Cortex of kidney (tissue), 1 donor: ENCODE data around the gene PTOV1.

Experiments
- DNase-seq: peaks from one replicate; lab custom pipeline; 2025; lab: John Stamatoyannopoulos, UW

PTOV1 gene

GRCh38 chr19:49888510-49888824 is 37.5 kb downstream of the PTOV1 start:
- no peak for DNase-seq

DNA sequence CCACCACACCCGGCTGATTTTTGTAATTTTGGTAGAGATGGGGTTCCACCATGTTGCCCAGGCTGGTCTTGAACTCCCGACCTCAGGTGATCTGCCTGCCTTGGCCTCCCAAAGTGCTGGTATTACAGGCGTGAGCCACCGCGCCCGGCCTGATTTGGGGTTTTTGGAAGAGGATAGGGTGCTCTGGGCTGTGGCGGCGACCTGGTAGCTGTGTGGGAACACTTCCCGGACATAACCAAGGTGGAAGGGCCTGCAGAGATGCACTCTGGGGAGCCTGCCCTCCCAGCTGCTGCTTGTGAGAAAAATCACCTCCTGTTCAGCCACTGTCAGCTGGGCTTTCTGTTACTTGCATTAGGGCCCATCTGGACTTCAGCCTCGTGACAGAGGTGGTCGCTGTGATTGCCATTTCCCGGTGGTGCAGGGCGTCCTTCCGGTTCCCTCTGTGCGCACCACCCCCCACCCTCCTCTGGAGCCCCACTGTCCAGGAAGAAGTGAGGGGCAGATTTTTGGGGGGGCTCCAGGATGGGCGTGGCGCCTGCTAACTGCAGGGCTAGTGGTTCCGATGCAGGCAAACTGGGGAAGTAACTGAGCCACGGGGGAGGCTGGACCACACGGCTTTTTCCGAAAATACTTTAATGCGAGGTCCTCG is 38.2 kb downstream of the PTOV1 start:
- DNase-seq: no peak

DNA sequence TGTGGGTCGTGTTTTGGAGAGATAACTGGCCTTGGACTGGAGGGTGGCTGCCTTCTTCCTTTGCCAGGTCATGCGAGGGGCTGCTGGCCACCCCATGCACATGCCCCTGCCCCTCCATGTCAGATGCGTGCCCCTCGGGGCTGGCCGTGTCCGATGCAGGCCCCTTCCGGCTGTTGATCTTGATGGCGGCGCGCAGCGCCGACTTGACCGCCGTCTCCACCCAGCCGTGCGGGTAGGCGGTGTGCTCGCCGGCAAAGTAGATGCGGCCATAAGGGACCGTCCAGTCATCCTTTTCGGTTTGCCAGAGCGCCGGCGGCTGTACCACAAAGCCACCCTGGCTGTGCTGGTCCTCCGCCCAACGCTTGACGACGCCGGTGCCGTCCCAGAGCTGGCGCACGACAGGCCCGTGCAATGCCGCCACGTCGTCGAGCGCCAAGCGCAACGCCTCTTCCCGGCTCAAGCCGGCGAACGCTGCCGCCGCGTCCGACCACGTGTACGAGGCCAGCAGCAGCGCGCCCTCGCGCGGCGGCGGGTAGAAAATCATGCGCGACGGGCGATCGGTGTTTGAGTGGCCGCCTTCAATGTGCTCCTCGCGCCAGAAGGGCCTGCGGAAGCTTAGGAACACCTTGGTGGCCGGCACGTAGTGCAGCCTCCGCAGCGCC is 38.9 kb downstream of the PTOV1 start:
- DNase-seq: no peak

GRCh38 chr19:49890349-49891311 is 39.7 kb downstream of the PTOV1 start:
- no peak for DNase-seq

DNA sequence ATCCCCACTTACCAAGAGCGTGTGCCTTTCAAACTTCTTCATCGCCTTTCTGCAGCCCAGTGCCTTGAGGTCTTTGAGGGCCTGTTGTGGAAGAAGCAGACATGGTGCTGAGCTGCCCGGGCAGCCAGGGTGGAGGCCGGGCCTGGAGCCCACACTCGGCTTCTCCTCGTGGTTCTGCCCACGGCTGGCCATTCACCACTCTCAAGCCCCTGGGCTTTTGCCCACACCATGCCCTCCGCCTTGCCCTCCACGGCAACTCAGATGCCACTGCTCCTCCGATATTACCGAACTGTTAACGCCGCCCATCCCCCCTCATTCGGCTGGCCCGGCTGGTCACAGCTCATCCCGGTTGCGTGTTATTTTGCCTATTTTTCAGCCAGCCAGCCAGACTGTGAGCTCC is 40.4 kb downstream of the PTOV1 start:
- DNase-seq: no peak

- no peak for DNase-seq
Observed at GRCh38 chr19:49892716-49893115, 41.8 kb downstream of the PTOV1 start.

- DNase-seq: no peak
Observed at GRCh38 chr19:49894011-49894664, 43.2 kb downstream of the PTOV1 start.

DNA sequence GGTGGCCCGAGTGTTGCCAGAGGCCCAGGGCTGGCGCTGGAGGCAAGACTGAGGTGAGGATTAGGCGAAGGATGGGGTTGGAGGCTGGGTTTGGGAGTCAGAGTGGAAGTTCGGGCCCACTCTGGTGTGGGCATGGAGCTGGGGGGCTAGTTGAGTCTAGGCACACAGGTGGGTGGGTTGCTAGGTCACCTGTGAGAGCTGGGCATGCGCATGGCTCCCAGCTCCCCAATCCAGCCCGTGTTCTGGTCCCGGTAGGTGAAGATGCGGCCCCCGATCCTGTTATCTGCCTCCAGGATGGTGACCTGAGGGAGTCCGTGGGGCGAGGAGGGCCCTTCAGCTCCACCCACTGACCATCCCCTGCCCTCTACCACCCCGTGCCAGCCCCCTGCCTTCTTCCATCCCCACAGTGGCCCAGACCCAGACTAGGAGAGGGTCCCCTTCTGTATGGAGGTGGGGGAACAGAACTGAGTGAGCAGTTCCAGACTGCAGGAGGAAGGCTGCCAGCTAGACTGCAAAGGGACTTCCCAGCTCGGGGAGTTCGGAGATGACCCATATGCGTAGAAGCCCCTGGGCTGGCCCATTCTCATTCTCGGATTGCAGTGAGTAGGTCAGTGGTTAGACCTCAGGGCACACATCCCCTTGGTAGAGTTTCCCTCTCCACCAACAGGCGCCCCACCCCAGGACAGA is 44.1 kb downstream of the PTOV1 start:
- DNase-seq: no peak

GRCh38 chr19:49895566-49896297 is 44.8 kb downstream of the PTOV1 start:
- no peak for DNase-seq

GRCh38 chr19:49896863-49897621 is 46.1 kb downstream of the PTOV1 start, which contains the start of gene IL4I1:
Gene IL4I1 (minus strand): TSS chr19:49896887. CDS start chr19:49896160, 727 bp downstream.
- DNase-seq: no peak

- no peak for DNase-seq
Observed at GRCh38 chr19:49904136-49904535, 53.2 kb downstream of the PTOV1 start.

- DNase-seq: no peak
Observed at GRCh38 chr19:49906879-49907564, 56.1 kb downstream of the PTOV1 start.

DNA sequence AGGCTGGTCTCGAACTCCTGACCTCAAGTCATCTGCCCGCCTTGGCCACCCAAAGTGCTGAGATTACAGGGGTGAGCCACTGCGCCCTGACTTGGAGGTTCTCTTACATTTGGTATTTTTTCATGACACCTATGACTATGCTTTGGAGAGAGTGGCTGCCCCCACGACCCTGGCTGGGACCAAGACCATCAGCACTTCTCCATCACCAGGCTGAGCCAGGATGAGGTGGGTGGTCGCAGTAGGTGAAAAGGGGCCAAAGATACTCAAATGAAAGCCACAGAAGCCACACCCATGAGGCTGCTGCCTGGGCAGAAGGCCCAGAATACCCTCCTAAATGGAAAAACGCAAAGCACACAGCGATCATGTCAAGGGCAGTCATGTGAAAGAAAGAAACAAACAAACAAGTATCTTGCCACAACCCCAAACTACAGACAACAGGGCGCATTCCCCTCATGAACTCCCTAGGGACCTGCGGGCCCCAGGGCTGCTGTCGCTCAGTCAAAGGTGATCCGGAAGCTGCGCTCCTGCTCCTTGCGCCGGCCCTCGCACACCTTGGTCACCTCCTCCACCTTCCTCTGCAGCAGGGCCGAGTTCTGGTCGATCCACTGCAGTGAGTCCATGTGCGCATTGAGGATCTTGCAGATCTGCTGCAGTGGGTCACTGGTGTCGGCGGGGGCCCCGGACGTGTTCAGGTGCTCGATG is 56.9 kb downstream of the PTOV1 start:
- DNase-seq: no peak

DNA sequence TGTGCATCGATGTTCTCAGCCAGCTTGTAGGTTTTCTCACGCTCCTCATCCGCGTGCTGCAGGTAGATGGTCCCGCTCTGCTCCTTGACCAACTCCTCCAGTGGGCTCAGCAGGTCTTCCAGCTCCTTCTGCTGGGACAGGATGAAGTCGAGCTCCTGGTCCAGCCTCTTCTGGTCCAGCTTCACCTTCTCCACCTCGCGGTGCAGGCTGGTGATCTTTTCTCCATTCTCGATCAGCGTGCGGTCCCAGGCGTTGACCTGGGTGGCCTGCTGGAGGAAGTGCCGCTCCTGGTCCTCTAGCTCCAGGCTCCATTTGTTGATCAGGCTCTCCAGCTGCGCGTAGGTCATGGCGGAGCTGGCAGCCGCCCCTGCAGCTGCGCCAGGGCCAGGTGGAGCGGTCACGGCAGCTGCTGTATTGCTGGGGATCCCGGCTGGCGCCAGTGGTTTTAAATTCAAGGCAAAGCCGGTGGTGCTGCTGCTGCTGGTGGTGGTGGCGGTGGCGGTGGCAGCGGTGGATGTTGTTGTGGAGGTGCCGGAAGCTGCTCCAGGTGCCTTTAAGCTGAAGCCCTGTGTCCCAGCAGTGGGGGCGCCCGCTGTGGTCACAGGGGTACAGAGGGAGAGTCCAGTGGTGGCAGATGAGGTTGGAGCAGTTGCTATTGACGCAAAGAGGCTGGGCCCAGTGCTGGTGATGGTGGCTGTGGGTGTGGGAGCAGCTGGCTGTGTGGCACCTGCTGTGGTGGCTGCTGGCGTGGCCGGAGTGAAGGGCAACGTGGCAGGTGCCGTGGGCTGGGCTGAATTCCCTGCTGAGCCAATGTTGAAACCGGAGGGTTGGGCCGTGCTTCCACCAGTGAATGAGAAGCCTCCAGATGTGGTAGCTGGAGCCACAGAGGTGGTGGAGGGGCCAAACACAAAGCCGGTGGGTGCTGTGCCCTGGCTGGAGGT is 57.8 kb downstream of the PTOV1 start:
- no peak for DNase-seq

DNA sequence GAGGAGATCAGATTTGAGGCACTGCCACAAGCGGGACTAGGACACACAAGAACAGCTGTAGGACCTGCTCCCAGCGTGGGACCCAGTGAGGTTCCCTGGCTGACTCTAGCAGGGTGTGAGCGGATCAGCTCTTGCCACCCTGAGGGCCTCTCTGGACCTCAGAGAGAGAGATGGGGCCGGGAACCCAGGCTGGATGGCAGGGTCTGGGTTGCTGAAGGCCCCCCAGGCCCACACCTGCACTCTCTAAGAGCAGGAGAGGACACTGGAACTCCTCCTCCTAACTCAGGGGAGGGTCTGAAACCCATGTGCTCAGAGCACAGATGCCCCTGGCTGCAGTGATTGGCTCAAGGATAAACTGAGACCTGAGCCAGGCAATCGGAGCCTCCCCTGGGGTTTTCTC is 59.2 kb downstream of the PTOV1 start:
- no peak for DNase-seq
